GM19239 (cell line): ENCODE data around the gene P2RX1.
"Not testable (repeated sequence)": the region's sequence is repeated elsewhere in the genome, so short reads cannot be mapped to it uniquely, and the experiment has no call there.

Source experiments
- DNase-seq: peaks from one replicate; pipeline ENCODE4 v3.0.0; 2011; ENCODE audit warnings: low spot score; ENCODE audit not compliant: insufficient read length
- FAIRE-seq: peaks from 2 replicates; lab custom pipeline; 2011; peaks lifted over from hg19 to GRCh38; lab: Jason Lieb, UNC

Gene P2RX1

GRCh38 chr17:3867106-3867505 is 49.2 kb downstream of the P2RX1 start:
- FAIRE-seq: no peak
- DNase-seq: no peak

GRCh38 chr17:3866276-3866675 is 50.0 kb downstream of the P2RX1 start:
- FAIRE-seq (no peak), DNase-seq (no peak)

GRCh38 chr17:3865176-3865575 is 51.1 kb downstream of the P2RX1 start:
- FAIRE-seq: no peak
- no peak for DNase-seq

- FAIRE-seq: no peak
These were observed 51.7 kb downstream of the P2RX1 start for GRCh38 chr17:3864534-3864933.

GRCh38 chr17:3861761-3862681 is 54.2 kb downstream of the P2RX1 start:
- DNase-seq (no peak), FAIRE-seq (no peak)

More at GRCh38 chr17:3864534-3864933, 51.7 kb downstream of the P2RX1 start:
- DNase-seq: no peak

- no peak for FAIRE-seq
- no peak for DNase-seq
These were observed 55.1 kb downstream of the P2RX1 start for GRCh38 chr17:3860939-3861700.

GRCh38 chr17:3859940-3860339 is 56.3 kb downstream of the P2RX1 start:
- FAIRE-seq (no peak), DNase-seq (no peak)

- FAIRE-seq (no peak), DNase-seq (no peak)
These were observed 58.8 kb downstream of the P2RX1 start for GRCh38 chr17:3857261-3858105.

- FAIRE-seq, DNase-seq: not testable (repeated sequence)
These were observed 62.1 kb downstream of the P2RX1 start for GRCh38 chr17:3854204-3854603.

GRCh38 chr17:3852561-3852960 is 63.7 kb downstream of the P2RX1 start:
- DNase-seq (no peak), FAIRE-seq (no peak)

GRCh38 chr17:3851461-3852100 is 64.7 kb downstream of the P2RX1 start:
- FAIRE-seq: no peak
- no peak for DNase-seq

- FAIRE-seq: no peak
These were observed 67.9 kb downstream of the P2RX1 start for GRCh38 chr17:3848229-3848835.

GRCh38 chr17:3847165-3847670 is 69.0 kb downstream of the P2RX1 start:
- no peak for FAIRE-seq

More at GRCh38 chr17:3848229-3848835, 67.9 kb downstream of the P2RX1 start:
- DNase-seq: no peak

More at GRCh38 chr17:3847165-3847670, 69.0 kb downstream of the P2RX1 start:
- no peak for DNase-seq
